GM18505 (cell line): Measurements from ENCODE around the gene SEZ6.

Source experiments
- ATAC-seq: cut with Tn5 transposase; IDR thresholded peaks from one replicate; pipeline ENCODE4 v1.9.1; 2021; ENCODE audit not compliant: unreplicated experiment
- POLR2A ChIP-seq: IDR thresholded peaks from 4 replicates; pipeline ENCODE4 v1.6.1; 2011; ENCODE audit warnings: borderline replicate concordance; ENCODE audit not compliant: insufficient read depth, insufficient read length; ENCODE audit errors: extremely low read depth

SEZ6 gene, protein sequence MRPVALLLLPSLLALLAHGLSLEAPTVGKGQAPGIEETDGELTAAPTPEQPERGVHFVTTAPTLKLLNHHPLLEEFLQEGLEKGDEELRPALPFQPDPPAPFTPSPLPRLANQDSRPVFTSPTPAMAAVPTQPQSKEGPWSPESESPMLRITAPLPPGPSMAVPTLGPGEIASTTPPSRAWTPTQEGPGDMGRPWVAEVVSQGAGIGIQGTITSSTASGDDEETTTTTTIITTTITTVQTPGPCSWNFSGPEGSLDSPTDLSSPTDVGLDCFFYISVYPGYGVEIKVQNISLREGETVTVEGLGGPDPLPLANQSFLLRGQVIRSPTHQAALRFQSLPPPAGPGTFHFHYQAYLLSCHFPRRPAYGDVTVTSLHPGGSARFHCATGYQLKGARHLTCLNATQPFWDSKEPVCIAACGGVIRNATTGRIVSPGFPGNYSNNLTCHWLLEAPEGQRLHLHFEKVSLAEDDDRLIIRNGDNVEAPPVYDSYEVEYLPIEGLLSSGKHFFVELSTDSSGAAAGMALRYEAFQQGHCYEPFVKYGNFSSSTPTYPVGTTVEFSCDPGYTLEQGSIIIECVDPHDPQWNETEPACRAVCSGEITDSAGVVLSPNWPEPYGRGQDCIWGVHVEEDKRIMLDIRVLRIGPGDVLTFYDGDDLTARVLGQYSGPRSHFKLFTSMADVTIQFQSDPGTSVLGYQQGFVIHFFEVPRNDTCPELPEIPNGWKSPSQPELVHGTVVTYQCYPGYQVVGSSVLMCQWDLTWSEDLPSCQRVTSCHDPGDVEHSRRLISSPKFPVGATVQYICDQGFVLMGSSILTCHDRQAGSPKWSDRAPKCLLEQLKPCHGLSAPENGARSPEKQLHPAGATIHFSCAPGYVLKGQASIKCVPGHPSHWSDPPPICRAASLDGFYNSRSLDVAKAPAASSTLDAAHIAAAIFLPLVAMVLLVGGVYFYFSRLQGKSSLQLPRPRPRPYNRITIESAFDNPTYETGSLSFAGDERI

GRCh38 chr17:29005936-29006511, at the start of gene SEZ6:
Gene SEZ6 (minus strand): TSS chr17:29006033. CDS start chr17:29005869, 164 bp downstream.
- no peak for TF ChIP-seq POLR2A
- no peak for ATAC-seq

DNA sequence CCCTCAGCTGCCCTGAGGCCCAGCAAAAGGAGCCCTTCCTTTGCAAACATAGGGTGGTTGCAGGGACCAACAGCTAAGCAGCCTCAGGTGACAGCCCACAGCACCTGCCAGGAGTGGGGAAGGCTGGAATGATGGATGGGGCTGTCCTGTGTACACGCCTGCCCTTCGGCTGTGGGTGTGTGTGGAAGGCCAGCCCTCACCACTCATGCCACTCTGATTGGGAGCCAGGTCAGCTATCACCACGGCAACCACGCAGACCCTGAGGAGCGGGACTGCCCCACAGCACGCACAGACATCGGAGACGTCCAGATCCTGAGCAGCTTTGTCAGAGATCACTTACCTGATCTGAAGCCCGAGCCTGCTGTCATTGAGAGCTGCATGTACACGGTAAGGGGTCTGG, 49.0 kb upstream of the SEZ6 start:
- no peak for ATAC-seq

DNA sequence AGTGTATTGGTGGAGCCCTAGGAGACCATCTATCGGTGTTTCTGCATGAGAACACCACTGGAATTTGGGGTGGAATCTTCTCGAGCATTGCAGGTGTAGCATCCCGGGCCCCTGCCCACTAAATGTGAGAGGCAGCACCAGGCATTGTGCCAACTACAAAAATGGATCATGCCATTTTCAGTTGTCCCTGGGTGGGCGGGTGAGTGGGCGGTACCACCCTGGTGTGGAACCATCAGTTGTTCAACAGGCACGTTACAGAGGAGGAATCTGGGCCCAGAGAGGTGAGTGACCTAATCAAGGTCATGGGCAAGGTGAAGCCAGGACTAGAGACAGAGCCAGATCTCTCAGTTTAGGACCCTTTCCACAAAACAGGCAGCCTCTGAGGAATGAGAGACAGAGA, 45.9 kb upstream of the SEZ6 start:
- no peak for TF ChIP-seq POLR2A

More for the DNA sequence above, 49.0 kb upstream of the SEZ6 start:
- no peak for TF ChIP-seq POLR2A

GRCh38 chr17:29051194-29051593, 45.4 kb upstream of the SEZ6 start:
- no peak for ATAC-seq

More for the DNA sequence above, 45.9 kb upstream of the SEZ6 start:
- ATAC-seq: no peak

DNA sequence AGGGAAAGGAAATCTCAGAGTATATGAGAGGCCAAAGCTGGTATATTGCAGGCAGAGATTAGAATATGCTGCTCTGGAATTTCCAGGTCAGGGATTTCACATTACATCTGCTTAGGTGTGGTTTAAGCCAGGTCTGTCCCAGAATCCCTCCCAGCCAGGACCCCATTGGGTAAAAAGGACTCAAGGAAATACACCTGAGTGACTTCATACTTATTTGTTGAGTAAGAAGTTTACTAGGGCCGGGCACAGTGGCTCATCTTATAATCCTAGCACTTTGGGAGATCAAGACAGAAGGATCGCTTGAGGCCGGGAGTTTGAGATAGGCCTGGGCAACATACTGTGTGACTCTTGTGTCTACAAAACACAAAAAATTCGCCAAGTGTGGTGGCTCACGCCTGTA, 44.3 kb upstream of the SEZ6 start:
- TF ChIP-seq POLR2A: no peak
- ATAC-seq: no peak

More at GRCh38 chr17:29051194-29051593, 45.4 kb upstream of the SEZ6 start:
- no peak for TF ChIP-seq POLR2A

DNA sequence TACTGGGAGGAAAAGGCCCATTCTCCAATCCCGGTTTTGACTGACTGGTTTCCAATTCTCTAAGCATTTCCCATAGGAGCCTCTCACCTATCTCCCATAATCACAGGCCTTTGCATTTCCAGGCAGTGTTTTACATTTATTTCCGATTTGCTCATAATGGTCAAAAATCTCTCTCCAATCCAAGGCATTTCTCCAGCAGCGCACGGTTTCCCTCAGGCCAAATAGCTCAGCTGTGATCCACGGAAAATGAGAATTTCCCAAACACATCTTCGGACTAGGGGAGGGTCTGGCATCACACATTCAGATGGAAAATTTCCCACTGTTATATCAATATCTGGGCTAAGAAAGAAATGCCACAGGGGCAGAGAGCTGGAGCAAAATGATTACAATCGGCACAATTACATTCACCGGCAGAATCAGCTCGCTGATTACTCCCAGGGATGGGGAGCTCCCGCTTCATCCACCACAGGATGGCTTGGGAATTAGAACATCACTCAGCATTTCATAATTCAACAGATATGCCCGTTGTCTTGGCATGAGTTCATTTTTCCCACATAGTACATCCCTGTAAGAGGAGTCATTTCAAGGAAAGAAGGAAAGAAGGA, 43.8 kb upstream of the SEZ6 start:
- no peak for ATAC-seq
- TF ChIP-seq POLR2A: no peak

DNA sequence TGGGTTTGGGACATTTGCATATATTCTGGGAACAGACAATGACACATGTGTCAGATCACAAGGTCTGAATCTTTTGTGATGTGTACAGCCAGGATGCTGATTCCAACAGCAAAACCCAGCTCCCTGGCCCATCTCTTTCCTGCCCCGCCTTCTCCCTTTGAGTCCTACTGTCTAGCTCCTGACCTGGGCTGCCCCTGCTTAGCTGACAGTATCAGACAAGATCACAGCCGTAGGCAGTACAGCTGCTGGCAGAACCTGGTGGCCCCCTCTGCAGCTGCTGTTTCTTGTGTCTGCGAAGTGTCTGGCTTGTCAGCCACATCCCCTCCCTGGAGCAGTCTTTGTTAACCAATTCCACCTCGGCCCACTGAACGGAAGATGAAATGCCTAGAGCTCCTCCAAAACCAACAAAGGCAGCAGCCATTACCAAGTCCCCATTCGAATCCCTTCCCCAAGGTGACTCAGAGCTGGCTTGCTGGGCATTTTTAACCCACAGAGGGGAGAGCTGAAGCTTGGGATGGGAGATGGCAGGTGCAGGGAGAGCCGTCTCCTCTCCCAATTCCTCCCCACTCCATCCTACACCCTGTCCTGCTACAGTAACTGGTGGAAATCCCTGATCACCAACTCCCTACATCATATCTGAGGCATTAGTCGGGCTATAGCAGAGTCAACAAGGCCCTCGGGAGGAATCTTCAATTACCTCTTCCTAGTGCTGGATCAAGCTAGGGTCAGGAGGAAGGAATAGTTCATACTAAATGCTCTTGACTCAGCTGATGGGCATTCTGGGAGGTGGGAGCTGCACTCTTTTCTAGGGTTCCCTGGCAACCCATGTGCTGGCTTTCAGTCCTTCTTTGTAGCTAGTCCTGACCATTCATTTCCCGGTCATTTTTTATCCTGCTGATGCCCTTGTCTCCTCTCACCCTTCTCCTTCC, 42.9 kb upstream of the SEZ6 start:
- TF ChIP-seq POLR2A: no peak
- ATAC-seq: no peak

- no peak for TF ChIP-seq POLR2A
- no peak for ATAC-seq
Measured at GRCh38 chr17:29046473-29046839, 40.6 kb upstream of the SEZ6 start.

GRCh38 chr17:29045734-29046472, 40.1 kb upstream of the SEZ6 start:
- no peak for TF ChIP-seq POLR2A
- no peak for ATAC-seq

GRCh38 chr17:29045026-29045425, 39.2 kb upstream of the SEZ6 start:
- ATAC-seq: no peak
- no peak for TF ChIP-seq POLR2A

GRCh38 chr17:29043539-29044145, 37.8 kb upstream of the SEZ6 start:
- no peak for ATAC-seq
- TF ChIP-seq POLR2A: no peak

DNA sequence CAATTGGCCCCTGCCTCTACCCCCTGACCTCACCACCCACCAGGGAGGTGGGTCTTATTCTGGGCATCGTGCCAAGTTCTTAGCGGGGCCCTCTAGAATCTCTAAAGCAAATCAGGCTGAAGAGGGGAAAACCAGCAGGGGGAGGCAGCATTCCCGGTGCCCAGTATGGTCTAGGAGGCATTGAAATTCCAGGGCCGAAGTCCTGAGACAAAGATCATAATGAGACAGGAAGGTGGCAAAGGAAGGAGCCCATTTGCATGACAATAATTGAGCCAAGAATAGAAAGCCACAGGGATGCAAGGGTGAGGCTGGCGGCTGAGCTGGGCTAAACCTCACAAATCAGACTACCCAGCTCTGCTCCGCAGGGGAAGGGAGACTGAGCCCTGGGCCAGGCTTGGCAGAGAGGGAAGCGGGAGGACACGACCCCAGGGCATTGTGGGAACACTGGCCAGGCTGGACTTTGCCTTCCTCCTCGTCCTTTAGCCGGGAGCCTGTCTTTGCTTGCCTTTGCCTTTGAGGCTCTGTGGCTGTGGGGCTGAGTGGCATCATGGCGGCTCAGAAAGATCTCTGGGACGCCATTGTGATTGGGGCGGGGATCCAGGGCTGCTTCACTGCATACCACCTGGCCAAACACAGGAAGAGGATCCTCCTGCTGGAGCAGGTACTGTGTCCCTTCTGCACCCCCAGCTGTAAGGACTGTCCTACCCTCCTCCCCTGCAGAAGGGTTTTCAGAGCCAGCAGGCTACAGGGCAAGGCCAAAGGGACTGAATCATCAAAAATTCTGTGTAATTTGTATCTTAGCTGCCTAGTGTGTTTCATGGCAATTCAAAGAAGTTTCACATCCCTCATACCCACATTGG, 37.1 kb upstream of the SEZ6 start, which contains the start of gene PIPOX:
PIPOX (plus strand) TSS at position 463 of the 860 bp plus-strand sequence; CDS start at position 548, 85 bp downstream.
- ATAC-seq: no peak
- TF ChIP-seq POLR2A: no peak
